ENCODE measurements around the gene SORL1. TPM values are rescaled to one million over a fixed set of nuclear protein-coding genes. Genes with fewer than 3 reads are reported as not detected.

Gene SORL1
- total RNA-seq, 4 donors from 2014 or later = 7.3 to 18.8 (median 12.3) TPM

DNA sequence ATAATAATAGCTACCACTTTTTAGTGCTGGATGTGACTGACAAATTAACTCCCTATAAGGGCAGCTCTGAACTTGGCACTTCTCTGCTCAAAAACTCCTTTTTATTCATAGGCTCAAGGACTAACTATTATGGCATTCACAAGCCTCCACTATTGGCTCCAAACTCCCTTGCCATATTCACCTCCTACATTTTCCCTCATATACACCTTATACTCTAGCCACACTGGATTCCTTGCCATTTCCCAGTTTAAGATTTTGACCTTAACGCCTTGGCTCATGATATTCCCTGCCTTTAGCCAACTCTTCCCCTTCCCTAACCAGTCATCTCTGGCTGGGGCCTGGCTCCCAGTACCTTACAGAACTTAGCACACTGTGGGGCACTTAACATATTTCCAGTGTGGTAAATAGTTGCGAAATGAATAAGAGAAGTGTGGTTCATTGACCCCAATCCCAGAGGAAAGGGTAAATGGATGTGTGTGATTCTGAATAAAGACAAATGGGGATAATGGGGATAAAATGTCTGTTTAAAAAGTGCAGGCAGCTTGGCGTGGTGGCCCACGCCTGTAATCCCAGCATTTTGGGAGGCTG, 40.0 kb upstream of the SORL1 start:
- H3K4me3 ChIP-seq = no peak overlapping the region
- H3K9me3 ChIP-seq = no peaks in the 10 kb centered on the region
- H3K36me3 ChIP-seq = no peaks in the 10 kb centered on the region

DNA sequence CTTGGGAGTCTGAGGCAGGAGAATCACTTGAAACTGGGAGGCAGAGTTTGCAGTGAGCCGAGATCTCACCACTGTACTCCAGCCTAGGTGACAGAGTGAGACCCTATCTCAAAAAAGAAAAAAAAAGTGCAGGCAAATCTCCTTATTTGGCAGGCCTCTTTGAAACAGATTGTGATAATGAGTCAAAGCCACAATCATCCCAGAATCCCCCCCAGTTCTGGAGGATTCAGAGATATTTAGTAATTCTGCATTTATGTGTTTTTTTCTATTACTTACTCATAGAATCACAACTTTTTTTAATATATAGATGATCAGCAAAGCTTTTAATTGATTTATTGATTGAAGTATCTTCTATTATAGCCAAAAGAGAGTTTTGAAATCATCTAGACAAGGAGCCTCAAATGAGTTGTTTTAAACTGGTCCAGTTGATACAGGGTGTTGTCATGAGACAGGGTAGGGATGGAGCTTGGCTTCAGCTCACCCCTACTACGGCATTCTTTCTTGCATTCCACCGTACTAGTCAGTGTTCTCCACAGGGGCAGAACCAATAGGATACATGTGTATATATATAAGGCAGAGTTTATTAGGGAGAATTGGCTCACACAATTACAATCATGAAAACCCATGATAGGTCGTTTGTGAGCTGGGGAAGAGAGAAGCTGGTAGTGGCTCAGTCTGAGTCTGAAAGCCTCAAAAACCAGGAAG, 39.3 kb upstream of the SORL1 start:
- Histone ChIP-seq H3K9me3 (no peaks in the 10 kb centered on the region), H3K4me3 (no peak overlapping the region), H3K27ac (no peak overlapping the region), H3K4me1 (peaks cover 0 to 23% (median 8%) of the 10 kb centered on the region in 4 donors), H3K27me3 (no peaks in the 10 kb centered on the region), H3K36me3 (no peaks in the 10 kb centered on the region)
- no peak for DNase-seq (ENCODE audit: low spot score in 2 of 2)
- TF ChIP-seq EP300 (IDR thresholded peaks at IDR 0.05) (no peak), POLR2A (IDR thresholded peaks at IDR 0.05) (no peak)
- TF ChIP-seq, protein P1, sequence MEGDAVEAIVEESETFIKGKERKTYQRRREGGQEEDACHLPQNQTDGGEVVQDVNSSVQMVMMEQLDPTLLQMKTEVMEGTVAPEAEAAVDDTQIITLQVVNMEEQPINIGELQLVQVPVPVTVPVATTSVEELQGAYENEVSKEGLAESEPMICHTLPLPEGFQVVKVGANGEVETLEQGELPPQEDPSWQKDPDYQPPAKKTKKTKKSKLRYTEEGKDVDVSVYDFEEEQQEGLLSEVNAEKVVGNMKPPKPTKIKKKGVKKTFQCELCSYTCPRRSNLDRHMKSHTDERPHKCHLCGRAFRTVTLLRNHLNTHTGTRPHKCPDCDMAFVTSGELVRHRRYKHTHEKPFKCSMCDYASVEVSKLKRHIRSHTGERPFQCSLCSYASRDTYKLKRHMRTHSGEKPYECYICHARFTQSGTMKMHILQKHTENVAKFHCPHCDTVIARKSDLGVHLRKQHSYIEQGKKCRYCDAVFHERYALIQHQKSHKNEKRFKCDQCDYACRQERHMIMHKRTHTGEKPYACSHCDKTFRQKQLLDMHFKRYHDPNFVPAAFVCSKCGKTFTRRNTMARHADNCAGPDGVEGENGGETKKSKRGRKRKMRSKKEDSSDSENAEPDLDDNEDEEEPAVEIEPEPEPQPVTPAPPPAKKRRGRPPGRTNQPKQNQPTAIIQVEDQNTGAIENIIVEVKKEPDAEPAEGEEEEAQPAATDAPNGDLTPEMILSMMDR (IDR thresholded peaks at IDR 0.05) = no peak
- WGBS, 2 donors = 57 to 68% methylated on average over 4 of the region's 4 CpGs

More for the DNA sequence above, 40.0 kb upstream of the SORL1 start:
- no peak for DNase-seq (ENCODE audit: low spot score in 2 of 2)
- no peak overlapping the region for H3K27ac ChIP-seq
- 93 to 94% methylated on average over 4 of the region's 4 CpGs for WGBS, 2 donors
- peaks cover 0 to 15% (median 4%) of the 10 kb centered on the region in 4 donors for H3K4me1 ChIP-seq
- no peaks in the 10 kb centered on the region for H3K27me3 ChIP-seq
- TF ChIP-seq, protein P1 (IDR thresholded peaks at IDR 0.05) = no peak
- no peak for TF ChIP-seq EP300 (IDR thresholded peaks at IDR 0.05)
- TF ChIP-seq POLR2A (IDR thresholded peaks at IDR 0.05) = no peak

GRCh38 chr11:121414141-121414913, 37.8 kb upstream of the SORL1 start:
- H3K27me3 ChIP-seq = no peaks in the 10 kb centered on the region
- H3K4me1 ChIP-seq = peaks cover 0 to 28% (median 12%) of the 10 kb centered on the region in 4 donors
- TF ChIP-seq, protein P1 (IDR thresholded peaks at IDR 0.05) = no peak
- no peak for TF ChIP-seq POLR2A (IDR thresholded peaks at IDR 0.05)
- no peak for TF ChIP-seq EP300 (IDR thresholded peaks at IDR 0.05)
- no peaks in the 10 kb centered on the region for H3K9me3 ChIP-seq
- DNase-seq (ENCODE audit: low spot score in 2 of 2) = no peak
- H3K36me3 ChIP-seq = no peaks in the 10 kb centered on the region
- 73 to 87% methylated on average over 2 of the region's 2 CpGs for WGBS, 2 donors
- H3K4me3 ChIP-seq = no peak overlapping the region
- H3K27ac ChIP-seq = no peak overlapping the region

GRCh38 chr11:121415856-121416255, 36.3 kb upstream of the SORL1 start:
- TF ChIP-seq, protein P1 (IDR thresholded peaks at IDR 0.05) = no peak
- peak in 1 of 2 donors; percentile 14 for TF ChIP-seq EP300 (IDR thresholded peaks at IDR 0.05)
- H3K4me1 ChIP-seq = peaks cover 0 to 28% (median 12%) of the 10 kb centered on the region in 4 donors
- 3 to 5% methylated on average over 1 of the region's 1 CpG for WGBS, 2 donors
- no peaks in the 10 kb centered on the region for H3K27me3 ChIP-seq
- no peak overlapping the region for H3K4me3 ChIP-seq
- no peak overlapping the region for H3K27ac ChIP-seq
- no peaks in the 10 kb centered on the region for H3K9me3 ChIP-seq
- no peaks in the 10 kb centered on the region for H3K36me3 ChIP-seq
- peak in 1 of 2 donors; percentile 45 for DNase-seq (ENCODE audit: low spot score in 2 of 2)
